Hematopoietic multipotent progenitor cell treated with erythropoietin and hydrocortisone succinate and interleukin-3 and kit ligand, for 6 days (in vitro differentiated cells): ENCODE results near the gene SCML1.

Experiments used
- DNase-seq: peaks from one replicate; pipeline ENCODE4 v3.0.0-alpha.2; 2015

SCML1 gene

GRCh38 chrX:17801431-17801830 is 64.1 kb downstream of the SCML1 start:
- DNase-seq, result no peak

DNA sequence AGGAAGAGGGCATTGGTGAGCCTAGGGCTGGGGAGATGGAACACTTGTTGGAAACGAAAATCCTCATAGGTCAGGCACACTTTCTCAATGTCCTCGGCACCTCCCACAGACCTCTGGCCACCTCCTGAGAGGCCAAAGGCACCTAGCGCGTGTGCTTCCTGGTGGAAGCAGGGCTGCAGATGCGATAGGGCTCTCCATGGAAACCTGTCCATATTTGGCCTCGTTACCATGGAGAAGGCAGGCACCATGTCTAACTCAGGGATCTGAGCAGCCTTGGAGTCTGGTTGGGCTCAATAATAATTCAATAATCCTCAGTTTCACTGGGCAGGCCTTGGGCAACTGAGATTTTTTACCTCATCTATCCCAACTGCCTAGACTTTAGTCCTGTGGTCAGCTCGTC is 65.5 kb downstream of the SCML1 start:
- no peak for DNase-seq

DNA sequence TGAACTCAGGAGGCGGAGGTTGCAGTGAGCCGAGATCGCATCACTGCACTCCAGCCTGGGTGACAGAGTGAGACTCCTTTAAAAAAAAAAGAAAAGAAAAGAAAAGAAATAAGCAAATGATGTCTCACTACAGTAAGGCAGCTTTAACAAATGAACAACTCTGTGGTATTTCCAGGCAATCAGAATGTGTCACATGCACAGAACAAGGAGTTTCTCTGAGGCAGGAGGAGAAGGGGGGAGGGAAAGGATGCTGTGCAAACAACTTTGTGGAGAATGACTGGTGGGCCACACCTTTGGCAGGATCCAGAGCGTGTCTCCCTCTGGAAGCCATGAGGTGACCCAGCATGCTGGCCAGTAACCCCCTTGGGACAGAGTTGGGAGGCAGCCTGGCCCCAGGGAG is 66.2 kb downstream of the SCML1 start:
- DNase-seq, result no peak
